ENCODE measurements around the gene ETV1.

- TF ChIP-seq, protein P1, sequence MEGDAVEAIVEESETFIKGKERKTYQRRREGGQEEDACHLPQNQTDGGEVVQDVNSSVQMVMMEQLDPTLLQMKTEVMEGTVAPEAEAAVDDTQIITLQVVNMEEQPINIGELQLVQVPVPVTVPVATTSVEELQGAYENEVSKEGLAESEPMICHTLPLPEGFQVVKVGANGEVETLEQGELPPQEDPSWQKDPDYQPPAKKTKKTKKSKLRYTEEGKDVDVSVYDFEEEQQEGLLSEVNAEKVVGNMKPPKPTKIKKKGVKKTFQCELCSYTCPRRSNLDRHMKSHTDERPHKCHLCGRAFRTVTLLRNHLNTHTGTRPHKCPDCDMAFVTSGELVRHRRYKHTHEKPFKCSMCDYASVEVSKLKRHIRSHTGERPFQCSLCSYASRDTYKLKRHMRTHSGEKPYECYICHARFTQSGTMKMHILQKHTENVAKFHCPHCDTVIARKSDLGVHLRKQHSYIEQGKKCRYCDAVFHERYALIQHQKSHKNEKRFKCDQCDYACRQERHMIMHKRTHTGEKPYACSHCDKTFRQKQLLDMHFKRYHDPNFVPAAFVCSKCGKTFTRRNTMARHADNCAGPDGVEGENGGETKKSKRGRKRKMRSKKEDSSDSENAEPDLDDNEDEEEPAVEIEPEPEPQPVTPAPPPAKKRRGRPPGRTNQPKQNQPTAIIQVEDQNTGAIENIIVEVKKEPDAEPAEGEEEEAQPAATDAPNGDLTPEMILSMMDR (IDR thresholded peaks at IDR 0.05) = no peak
- no peak for TF ChIP-seq POLR2A (IDR thresholded peaks at IDR 0.05)
Observed at GRCh38 chr7:13986208-13986607, 3.3 kb downstream of the ETV1 start.
